GM19455 (cell line): Measurements from ENCODE around the gene IGF1.

Source experiments
- ATAC-seq: cut with Tn5 transposase; IDR thresholded peaks from one replicate; pipeline ENCODE4 v1.9.1; 2021; ENCODE audit not compliant: unreplicated experiment

The IGF1 gene

GRCh38 chr12:102429211-102430154 lies 50.9 kb downstream of the IGF1 start:
- ATAC-seq, result no peak

- ATAC-seq, result no peak
Measured at GRCh38 chr12:102427543-102427941, 52.8 kb downstream of the IGF1 start.

GRCh38 chr12:102426599-102427542 lies 53.5 kb downstream of the IGF1 start:
- ATAC-seq, result no peak

GRCh38 chr12:102425109-102426039 lies 55.0 kb downstream of the IGF1 start:
- ATAC-seq, result no peak

DNA sequence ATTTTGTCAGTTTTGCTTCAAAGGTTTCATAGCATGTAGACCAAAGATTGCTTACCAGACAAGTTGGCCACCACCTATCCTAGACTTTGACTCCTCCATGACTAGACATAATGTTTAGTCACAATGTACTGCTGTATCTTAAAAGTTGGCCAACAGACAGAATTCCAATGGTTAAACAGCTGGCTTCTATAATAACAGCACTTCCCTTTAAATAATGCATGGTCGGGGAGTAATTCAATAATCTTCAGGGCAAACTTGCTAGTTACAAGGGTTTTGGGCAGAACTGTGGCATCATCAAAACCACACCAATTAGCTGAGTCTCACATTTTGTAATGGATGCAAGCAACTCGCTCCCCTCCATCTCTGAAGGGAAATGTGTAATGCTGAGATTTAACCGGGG lies 56.9 kb downstream of the IGF1 start:
- no peak for ATAC-seq

- ATAC-seq, result no peak
Measured at GRCh38 chr12:102421802-102422583, 58.4 kb downstream of the IGF1 start.

DNA sequence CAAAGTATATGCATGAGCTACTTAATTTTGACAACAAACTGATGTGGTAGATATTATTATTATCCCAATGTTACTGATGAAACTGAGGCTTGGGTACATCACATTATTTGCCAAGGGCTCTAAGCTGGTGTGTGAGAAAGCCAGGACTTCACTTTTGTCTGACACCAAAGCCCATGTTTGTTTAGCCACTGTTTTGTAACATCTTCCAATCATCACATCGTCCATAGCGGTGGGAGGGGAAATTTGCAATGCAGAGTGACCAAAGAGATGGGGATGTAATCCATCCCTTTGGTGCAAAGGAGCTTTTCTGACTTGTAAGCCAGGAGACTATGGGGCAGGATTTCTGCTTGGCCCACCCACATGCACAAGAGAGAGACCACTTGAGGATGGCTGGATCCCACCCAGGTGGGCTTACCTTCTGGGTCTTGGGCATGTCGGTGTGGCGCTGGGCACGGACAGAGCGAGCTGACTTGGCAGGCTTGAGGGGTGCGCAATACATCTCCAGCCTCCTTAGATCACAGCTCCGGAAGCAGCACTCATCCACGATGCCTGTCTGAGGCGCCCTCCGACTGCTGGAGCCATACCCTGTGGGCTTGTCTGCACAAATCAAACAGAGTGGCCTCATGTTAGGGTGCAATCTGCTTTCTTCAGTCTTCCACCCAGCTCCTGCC lies 61.1 kb downstream of the IGF1 start:
- ATAC-seq, result no peak

- ATAC-seq, result no peak
Measured at GRCh38 chr12:102417055-102417454, 63.3 kb downstream of the IGF1 start.

- no peak for ATAC-seq
Measured at GRCh38 chr12:102415515-102415914, 64.8 kb downstream of the IGF1 start.

DNA sequence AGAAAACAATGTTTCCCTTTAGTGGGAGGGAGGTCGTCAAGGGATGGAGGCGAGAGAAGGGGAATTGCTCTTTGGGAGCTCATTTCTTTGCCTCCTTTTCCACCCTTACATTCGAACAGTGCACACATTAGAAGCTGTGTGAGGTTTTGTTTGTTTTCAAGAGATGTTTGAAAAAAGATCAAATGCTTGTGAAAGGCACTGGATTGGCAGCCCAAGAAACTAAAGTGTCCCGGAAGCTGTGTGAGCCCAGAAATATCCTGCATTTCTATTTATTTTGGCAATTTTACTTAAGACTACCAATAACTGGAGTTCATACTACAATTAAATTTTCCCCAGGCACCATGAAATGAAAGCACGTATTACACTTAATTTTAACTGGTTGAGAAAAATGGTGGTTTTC lies 67.0 kb downstream of the IGF1 start:
- no peak for ATAC-seq

DNA sequence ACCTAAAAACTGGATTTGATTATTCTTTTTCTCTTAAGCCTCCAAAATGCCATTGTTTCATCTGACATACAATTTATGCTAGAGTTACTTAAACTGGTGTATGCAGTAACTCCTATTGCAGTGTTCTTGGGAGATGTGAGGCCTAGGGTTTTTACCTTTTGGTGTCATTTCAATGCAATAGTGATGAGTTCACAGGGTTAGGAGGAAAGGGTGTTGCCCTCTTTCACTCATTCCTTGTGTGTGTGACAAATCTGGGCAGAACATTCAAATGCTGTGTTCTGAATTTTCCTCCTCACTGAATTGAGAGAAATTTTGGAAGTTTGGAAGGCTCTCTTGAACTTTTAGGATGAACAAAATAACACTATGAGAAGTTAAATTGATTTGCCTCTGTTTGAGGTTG lies 69.9 kb downstream of the IGF1 start:
- ATAC-seq, result no peak

DNA sequence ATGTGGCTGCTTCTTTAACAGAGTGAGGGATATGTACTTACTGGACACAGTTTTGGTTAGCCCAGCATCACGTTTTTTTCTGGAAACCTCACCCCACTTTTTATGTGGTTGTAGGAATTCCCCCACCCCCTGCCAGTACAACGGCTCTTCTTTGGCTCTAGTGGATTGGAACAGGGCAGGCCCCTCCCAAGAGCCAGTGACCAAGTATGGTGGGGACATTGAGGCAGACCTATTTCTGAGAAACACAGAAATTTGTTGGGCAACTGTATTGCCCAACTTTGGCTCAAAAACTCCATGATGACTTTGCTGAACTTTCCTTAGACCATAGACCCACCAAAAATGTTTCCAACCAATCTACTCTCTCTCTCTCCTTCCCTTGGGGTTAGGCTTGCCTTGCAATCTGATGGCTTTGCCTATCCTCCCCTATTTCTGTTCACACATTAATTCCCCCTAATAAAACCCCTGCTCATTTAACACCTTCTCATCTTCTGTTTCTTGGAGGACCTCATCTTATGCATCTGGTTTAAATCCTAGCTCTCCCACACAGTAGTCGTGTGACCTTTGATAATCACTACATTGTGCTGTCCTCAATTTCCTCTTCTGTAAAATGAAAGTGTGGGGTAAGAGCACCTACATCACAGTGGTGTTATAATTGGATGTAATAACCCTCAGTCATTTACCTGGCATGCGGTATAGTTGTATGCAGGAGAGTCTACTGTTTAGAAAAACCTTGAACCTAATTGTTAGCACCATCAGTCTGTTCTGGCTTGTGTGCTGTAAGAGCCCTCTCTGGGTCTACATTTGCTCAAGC lies 71.7 kb downstream of the IGF1 start:
- ATAC-seq, result no peak

DNA sequence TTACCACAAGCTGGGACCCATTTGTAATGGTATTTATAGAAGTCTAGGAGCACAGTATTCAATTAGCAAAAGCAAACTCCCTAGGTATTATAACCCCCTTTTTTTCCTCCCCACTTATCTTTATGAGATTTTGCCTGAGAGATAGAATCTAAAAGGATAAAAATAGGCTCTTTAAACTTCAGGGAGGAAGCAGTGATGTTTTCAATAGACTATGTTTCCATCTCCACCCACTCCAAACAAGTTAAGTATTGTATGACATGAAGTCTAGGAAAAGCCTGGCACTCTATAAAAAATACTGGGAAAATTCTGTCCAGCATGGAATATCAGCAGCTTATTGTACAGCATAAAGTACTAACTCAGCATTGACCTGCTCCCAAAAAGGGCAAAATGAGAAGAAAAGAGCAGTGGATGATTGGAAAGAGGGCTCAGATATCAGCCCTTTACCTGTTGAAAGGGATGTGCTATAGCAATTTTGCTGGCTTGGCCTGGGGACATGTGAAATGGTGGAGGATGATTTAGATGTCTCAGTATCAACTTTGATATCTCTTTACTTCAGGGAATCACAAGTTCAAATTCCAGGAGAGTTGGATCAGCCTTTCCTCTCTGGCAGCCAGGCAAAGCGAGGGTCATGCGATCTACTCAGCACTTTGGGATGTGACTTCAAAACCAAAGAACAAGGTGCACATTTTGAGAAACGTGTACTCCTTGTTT lies 72.4 kb downstream of the IGF1 start:
- no peak for ATAC-seq

- no peak for ATAC-seq
Measured at GRCh38 chr12:102406033-102406584, 74.3 kb downstream of the IGF1 start.

DNA sequence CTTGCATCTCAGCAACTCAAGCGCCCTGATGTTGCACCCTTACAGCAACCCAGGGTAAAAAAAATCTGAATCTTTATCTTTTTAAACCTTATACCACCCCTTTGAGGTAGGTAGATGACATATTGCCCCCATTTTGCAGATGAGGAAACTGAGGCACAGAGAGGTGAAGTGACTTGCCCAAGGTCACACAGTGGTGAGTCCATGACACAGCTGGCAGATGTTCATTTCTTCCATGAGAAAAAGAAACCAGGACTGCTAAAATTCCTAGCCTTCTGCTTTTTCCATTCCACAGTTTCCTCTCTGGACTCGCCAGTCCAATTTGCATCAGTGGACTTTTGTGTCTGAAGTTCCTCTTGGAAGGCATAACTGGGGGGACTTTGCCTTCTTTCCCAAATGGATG lies 79.3 kb downstream of the IGF1 start:
- ATAC-seq, result no peak

DNA sequence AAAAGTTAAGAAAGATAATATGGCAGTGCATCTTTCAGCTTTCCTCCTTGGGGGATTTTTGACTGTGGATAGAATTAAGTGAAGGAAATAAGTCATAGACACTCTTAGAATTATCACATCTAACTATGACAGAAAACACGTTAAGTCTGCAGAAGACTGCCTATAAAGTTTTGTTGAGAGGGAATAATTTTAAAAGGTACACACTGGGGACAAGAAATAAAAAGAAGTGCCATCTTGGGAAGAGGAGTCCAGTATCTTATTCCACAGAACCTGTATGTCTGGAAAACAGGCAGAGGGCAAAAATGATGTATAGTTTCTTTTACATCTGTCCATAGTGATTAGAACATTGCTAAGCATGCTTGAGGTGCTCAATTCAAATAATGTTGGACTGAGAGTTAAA lies 80.7 kb downstream of the IGF1 start:
- ATAC-seq, result no peak

- ATAC-seq, result no peak
Measured at GRCh38 chr12:102396276-102396675, 84.1 kb downstream of the IGF1 start.

GRCh38 chr12:102394200-102394599 lies 86.2 kb downstream of the IGF1 start:
- ATAC-seq, result no peak
